ENCODE results near the gene THRSP. TPM values are rescaled to one million over a fixed set of nuclear protein-coding genes. Genes with fewer than 3 reads are reported as not detected.
"Not testable (repeated sequence)": the region's sequence is repeated elsewhere in the genome, so short reads cannot be mapped to it uniquely, and the experiment has no call there.

The THRSP gene
- total RNA-seq, 1 donor from 2014 or later = not detected

DNA sequence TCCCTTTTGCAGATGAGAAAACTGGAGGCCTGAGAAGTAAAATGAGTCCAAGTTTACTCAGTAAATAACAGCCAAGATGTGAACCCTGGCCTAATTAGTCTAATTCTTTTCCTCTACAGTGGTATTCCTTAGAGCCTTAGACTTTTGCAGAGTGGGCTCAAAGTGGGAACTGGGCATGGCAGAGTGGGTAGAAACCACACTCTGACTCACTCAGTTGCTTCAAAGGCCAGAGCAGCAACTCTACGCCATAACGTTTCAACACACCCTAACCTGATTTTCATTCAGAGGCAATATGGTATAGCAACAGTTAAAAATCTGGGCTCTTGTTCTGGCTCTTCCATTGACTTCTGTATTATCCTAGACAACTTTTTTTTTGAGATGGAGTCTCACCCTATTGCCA is 2.8 kb downstream of the THRSP start:
- DNase-seq = no peak

DNA sequence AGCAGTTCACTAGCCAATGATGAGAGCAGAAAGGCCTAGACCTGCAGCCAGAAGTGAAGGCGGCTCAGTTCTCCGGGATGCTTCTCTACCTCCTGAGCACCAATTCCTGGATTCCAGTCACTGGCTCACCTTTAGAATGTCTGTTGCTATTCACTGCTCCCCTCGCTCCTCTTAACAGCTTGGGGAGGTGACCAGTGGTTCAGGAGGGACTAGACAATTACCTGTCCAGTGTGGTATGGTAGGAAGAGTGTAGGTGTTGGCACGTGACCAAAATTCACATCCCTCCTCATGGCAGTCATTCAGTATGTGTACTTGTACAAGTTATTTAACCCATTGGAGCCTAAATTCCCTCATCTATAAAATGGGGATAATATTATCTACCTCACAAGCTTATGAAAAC is 4.0 kb downstream of the THRSP start:
- DNase-seq = no peak

DNA sequence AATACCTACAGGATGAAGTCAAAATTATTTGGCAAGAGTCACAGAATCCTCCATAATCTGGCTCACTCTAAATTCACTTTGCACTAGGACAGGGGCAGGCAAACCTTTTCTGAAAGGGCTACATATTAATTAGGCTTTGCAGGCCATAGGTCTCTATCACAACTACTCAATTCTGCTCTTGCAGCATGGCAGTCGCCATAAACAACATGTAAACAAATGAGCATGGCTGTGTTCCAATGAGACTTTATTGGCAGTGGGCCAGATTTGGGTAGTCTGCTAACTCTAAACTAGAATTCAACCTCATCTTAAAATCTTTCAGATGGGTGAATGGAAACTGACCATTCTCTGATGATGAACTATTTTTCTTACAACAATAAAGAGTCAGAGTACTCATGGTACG is 5.8 kb downstream of the THRSP start:
- no peak for DNase-seq

DNA sequence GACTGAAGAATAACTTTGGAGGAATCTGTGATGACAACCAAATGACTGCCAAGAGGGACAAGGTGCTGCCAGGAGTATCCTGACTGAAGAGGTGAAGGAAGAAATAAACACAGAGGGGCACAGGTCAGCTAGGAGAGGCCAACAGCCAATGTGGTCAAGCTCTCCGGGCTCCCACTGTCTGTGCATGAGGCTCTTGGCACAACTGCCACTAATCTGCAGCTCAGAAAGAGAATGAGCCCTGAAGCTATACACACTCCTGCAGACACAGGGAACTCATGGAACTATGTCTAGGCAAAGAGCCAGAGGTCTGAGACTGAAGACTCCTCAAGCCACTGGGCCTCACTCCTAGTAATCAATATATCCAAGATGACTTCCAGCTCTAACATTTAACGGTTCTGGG is 7.0 kb downstream of the THRSP start:
- DNase-seq = no peak

DNA sequence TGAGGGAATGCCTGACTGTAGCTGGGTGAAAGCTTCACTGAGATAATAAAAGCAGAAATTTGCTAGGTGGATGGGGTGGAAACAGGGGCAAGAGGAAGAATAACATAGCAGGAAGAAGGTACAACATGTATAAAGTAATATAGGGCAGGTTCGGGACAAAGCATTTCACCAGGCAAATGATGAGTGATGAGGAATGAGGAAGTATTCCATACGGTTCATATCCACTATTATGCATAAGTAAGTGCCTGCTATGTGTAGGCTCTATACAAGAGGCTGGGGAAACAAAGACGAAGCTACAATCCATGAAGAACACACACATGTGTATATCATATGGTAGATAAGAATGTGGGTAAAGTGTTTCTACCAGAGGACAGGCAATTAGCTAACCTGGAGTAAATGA is 8.1 kb downstream of the THRSP start:
- no peak for DNase-seq

DNA sequence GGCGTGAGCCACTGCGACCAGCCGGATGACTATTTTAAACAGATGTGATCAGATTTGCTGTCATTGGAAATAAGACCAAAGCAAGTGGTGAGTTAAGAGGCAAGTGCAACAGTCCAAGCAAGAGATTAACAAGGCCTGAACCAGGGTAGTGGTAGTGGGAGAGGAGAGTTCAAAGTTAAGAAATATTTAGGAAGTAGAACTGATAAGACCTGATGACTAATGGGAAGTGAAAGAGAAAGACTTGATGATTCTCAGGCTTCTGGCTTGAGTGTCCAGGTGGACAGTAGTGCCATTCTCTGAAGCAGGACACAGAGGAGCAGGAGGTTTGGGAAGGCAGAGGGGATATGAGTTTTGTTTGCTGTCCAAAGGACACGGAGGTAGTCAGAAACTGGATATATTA is 8.8 kb downstream of the THRSP start:
- no peak for DNase-seq

DNA sequence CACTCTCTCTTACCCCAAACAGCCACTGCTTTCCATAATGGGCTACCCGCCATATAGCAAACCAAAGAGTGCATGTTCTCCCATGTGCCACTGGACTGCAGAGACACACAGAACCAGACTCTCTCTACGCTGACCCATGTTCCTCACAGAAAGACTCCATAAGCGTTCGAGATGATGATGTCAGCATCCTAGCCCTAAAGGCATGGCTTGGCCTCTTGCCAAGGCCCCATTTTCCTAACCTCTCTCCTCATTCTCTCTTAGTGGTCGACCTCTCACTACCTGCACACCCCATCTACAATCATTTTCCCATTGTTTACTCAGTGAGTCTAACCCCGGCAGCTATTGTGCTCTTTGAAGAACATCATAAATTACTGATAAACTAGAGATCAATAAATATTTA is 11.1 kb downstream of the THRSP start:
- DNase-seq = no peak

DNA sequence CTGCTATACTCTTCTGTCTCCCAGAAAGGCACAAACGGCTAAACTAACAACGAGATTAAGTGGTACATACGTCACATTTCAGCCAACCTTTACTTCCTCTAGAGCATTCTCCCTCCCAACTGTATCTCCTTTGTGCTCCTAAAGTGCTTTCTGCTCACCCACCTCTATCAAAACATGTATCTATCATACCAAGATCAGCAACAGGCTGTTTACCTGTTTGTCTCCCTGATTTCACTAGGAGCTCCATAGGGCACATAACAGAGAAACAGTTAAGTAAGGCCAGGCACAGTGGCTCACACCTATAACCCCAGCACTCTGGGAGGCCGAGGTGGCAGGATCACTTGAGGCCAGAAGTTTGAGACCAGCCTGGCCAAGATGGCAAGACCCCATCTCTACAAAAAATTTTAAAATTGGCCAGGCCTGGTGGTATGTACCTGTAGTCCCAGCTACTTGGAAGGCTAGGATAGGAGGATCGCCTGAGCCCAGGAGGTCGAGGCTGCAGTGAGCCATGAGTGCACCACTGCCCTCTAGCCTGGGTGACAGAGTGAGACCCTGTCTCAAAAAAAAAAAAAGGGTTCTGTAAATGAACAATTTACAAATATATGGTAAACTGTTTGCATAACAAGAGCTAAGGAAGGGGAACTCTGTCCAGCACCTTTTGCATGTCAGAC is 13.2 kb downstream of the THRSP start:
- no peak for DNase-seq

DNA sequence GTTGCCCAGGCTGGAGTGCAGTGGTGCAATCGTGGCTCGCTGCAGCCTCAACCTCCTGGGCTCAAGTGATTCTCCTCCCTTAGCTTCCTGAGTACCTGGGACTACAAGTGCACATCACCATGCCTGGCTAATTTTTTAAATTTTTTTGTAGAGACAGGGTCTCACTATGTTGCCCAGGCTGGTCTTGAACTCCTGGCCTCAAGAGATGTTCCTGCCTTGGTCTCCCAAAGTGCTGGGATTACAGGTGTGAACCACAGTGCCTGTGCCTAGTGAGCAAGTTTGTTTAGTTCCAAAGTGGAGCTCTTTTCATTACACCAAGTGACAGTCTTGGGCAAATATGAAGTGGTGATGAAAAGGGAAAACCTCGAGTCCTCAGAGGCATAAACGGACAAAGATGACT is 13.9 kb downstream of the THRSP start:
- not testable (repeated sequence) for DNase-seq

DNA sequence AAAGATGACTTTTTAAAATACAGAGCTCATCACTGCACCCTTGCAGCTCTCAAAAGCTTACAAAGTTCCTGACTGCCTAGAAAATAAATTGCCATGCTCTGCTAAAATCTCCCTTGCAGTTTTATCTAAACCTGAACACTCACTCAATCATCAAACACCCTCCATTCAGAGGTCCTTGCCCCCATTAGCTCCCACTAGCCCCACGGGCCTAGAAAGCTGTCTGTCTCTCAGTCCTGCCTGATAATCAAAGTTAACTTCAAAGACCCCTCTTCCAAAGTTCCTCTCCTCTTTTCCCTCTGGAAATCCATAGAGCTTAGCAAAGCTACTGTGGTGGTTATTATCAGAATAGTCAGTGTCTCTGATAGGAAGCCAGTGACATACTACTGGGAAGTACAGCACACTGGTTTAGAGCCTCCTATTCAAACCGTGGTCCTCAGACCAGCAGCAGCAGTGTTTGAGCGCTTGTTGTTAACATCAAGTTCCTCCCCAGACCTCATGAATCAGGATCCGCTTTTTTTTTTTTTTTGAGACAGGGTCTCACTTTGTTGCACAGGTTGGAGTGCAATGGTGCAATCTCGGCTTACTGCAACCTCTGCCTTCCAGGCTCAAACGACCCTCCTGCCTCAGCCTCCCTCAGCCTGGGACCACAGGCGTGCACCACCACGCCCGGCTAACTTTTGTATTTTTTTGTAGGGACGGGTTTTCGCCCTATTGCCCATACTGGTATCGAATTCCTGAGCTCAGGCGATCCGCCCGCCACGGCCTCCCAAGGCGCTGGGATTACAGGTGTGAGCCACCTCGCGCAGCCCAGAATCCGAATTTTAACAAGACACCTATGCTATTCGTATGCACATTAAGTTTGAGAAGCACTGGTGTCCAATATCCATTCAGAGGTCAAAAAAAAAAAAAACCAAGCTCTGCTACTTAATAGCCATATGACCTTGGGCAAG is 14.8 kb downstream of the THRSP start:
- no peak for DNase-seq

DNA sequence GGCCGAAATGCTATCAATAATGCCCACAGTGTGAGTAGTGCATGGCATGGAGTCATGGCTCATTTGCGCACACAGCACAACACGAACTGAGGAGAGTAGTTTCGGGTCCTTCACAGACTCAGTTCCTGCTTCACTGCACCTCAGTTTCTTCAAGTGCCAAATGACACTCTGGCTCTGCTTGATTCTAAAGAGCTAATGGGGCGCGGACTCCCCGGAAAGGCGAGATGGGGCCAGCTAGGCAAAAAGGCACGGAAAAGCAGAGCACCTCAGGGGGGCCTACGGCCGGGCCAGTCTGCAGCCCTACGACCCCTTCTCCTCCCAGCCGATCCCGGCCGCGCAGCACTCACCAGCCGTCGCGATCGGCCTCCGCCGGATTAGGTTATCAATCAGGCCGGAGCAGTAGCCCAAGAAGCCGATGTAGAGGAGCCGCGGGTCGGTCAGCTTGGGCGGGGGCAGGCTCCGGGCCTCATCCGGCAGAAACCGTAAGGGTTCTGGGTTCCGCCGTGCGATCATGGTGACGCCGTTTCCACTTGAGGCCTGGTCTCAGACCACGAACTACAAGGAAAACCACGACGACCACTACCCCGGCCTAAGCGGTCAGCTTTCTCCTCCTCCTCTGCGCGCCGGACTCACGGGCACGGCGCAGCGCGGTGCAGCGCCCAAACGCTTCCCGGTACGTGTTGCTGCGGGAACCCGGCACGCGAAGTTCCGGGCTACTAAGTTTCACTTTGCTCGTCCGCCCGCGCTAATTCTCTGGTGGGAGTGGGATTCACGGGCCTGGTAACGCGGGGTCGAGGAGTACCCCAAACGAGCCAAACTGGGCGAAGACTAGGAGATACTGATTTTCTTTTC is 15.8 kb downstream of the THRSP start, which contains the start of gene NDUFC2:
Gene NDUFC2 (minus strand): TSS at position 631 of the 852 bp plus-strand sequence. CDS start 118 bp downstream, at position 513.
- DNase-seq = peak; percentile 75

DNA sequence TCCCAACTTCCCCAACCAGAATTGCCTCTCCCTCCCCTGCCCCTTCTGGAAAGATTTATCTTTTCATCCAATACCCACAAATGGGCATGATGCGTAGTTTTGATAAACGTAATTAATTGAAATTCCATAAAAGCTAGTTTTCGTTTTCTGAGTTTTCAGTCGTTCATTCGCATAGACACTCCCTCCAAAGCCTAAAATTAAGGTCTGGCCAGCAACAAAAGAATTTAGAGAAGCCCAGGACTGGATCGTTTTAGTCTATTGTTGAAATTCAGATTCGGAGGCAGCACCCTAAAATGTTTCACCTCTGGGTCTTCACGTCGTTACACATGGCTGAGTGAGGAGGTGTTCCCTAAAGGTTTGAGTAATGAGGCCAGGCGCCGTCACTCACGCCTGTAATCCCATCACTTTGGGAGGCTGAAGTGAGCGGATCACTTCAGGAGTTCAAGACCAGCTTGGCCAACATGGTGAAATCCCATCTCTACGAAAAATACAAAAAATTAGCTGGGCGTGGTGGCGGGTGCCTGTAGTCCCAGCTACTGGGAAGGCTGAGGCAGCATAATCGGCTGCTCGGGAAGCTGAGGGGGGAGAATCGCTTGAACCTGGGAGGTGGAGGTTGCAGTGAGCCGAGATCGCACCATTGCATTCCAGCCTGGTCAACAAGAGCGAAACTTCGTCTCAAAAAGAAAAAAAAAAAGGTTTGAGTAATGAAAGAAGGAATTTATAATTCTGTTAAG is 16.6 kb downstream of the THRSP start:
- DNase-seq = no peak

DNA sequence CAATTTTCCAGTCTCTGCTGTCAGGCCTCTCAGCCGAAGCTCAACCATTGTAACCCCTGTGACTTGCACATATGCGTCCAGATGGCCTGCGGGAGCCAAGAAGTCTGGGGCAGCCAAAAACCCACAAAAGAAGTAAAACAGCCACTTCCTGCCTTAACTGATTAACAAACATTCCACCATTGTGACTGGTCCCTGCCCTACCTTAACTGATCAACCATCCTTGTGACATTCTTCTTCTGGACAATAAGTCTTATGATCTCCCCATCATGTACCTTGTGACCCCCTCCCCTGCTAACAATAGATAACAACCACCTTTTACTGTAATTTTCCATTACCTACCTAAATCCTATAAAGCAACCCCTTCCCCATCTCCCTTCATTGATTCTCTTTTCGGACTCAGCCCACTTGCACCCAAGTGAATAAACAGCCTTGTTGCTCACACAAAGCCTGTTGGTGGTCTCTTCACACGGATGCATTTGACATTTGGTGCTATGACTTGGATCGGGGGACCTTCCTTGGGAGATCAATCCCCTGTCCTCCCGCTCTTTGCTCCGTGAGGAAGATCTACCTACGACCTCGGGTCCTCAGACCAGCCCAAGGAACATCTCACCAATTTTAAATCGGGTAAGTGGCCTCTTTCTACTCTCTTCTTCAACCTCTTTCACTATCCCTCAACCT is 17.3 kb downstream of the THRSP start:
- no peak for DNase-seq

DNA sequence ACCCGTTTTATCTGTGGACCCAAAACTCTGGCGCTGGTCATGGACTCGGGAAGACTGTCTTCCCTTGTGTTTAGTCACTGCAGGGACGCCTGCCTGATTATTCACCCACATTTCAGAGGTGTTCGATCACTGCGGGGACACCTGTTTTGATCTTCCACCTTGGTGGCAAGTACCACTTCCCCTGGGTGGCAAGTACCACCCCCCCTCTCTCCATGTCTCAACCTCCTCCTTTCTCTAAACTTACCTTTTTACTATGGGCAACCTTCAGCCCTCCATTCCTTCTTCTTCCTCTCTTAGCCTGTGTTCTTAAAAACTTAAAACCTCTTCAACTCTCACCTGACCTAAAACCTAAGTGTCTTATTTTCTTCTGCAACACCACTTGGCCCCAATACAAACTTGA is 17.9 kb downstream of the THRSP start:
- no peak for DNase-seq

DNA sequence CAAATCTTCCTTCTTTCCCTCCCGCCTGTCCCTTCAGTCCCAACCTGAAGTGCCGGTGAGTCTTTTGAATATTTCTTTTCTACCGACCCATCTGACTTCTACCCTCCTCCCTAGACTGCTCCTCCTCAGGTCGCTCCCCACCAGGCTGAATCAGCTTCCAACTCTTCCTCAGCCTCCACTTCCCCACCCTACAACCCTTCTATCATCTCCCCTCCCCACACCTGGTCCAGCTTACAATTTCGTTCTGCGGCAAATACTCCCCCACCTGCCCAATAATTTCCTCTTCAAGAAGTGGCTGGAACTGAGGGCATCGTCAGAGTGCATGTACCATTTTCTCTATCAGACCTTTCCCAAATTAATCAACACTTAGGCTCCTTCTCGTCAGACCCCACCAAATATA is 18.5 kb downstream of the THRSP start:
- DNase-seq = no peak

DNA sequence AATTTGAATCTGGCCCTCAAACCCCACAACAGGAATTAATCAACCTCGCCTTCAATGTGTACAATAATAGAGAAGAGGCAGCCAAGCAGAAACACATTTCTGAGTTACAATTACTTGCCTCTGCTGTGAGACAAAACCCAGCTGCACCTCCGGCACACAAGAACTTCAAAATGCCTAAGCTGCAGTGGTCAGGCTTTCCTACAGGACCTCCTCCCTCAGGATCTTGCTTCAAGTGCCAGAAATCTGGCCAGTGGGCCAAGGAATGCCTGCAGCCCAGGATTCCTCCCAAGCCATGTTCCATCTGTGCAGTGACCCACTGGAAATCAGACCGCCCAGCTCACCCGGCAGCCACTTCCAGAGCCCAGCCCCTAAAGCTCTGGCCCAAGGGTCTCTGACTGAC is 19.4 kb downstream of the THRSP start:
- DNase-seq = no peak

DNA sequence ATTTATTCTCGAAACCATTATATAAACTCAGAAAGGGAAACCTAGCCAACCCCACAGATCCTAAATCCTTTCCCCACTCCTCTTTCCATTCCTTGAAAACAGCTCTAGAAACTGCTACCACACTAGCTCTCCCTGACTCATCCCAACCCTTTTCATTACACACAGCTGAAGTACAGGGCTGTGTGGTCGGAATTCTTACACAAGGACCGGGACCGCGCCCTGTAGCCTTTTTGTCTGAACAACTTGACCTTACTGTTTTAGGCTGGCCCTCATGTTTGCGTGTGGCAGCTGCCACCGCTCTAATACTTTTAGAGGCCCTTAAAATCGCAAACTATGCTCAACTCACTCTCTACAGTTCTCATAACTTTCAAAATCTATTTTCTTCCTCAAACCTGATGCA is 20.8 kb downstream of the THRSP start:
- not testable (repeated sequence) for DNase-seq

DNA sequence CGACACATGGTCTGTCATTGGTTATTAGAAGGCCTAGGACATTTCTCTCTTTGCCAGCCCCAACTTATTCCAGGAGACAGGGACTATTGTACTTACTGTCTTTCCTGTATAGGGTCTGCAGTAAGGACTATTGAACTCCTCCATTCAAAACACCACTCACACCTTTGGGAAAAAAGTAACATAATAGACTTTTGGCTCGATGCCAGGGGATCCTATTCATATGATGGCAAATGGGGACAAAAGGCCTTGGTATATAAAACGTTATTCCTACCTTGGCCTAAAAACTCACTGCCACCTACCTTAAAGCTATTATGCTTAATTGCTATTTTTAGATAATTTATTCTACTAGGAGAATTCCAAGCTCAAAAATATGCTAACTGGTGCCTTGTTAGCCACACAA is 22.3 kb downstream of the THRSP start:
- no peak for DNase-seq

DNA sequence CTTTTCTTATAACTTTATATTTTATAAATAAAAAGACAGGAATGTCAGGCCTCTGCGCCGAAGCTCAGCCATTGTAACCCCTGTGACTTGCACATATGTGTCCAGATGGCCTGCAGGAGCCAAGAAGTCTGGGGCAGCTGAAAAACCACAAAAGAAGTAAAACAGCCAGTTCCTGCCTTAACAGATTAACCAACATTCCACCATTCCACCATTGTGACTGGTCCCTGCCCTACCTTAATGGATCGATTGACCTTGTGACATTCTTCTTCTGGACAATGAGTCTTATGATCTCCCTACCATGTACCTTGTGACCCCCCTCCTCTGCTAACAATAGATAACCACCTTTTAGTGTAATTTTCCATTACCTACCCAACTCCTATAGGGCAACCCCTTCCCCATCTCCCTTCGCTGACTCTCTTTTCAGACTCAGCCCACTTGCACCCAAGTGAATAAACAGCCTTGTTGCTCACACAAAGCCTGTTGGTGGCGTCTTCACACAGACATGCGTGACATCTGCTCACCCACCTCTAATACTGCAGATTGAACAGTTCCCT is 22.9 kb downstream of the THRSP start:
- not testable (repeated sequence) for DNase-seq

DNA sequence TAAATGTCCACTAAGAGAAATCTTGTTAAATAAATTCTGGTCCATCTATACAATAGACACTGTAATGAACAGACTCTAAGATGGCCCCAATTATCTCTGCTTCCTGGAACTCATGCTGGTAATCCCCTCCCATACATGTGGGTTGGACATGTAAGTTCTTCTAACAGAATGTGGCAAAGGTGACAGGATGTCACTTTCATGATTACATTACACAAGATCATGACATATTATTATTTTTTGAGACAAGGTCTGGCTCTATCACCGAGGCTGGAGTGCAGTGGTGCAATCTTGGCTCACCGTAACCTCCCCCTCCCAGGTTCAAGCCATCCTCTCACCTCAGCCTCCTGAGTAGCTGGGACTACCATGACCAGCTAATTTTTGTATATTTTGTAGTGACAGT is 30.6 kb downstream of the THRSP start:
- no peak for DNase-seq
